ENCODE measurements around the gene METTL6.
"Not testable (repeated sequence)": the region's sequence is repeated elsewhere in the genome, so short reads cannot be mapped to it uniquely, and the experiment has no call there.

- not testable (repeated sequence) for TF ChIP-seq SUZ12 (IDR thresholded peaks at IDR 0.05; ENCODE audit: extremely low read depth, insufficient read depth, insufficient read length); YY1 (IDR thresholded peaks at IDR 0.05; ENCODE audit: insufficient read depth, insufficient read length); ZNF274 (IDR thresholded peaks at IDR 0.05; ENCODE audit: low read depth, low read length)
Measured at GRCh38 chr3:15393252-15393651, 34.1 kb downstream of the METTL6 start.

Data from NT2/D1 (cell line).